ENCODE results near the gene DLGAP1. TPM values are rescaled to one million over a fixed set of nuclear protein-coding genes. Genes with fewer than 3 reads are reported as not detected.
"Not testable (repeated sequence)": the region's sequence is repeated elsewhere in the genome, so short reads cannot be mapped to it uniquely, and the experiment has no call there.

The DLGAP1 gene
- total and polyA plus RNA-seq, 10 of the 15 experiments (the other 5 are each of a cell fraction or from before 2014, with no cell fraction given) = 0.23 to 27.6 (median 1.9) TPM

- TF ChIP-seq E2F8 (IDR thresholded peaks at IDR 0.05; ENCODE audit: low read depth, partially characterized antibody) (no peak), RAD21 (IDR thresholded peaks at IDR 0.05; ENCODE audit: insufficient read depth, low read depth, low read length) (no peak)
These were observed 802.5 kb downstream of the DLGAP1 start (continued) for GRCh38 chr18:3652380-3653262.

DNA sequence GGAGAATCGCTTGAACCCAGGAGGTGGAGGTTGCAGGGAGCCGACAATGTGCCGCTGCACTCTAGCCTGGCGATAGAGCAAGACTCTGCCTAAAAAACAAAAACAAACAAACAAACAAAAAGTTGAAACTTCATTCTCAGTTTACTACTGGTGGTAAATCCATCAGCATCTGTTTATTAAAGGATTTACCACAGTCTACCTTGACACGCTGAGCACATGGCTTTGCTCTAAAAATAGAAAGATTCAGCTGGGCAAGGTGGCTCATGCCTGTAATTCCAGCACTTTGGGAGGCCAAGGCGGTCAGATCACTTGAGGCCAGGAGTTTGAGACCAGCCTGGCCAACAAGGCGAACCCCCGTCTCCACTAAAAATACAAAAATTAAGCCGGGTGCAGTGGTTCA lies 803.8 kb downstream of the DLGAP1 start:
- intact Hi-C loops (cut with micrococcal nuclease; ENCODE audit: unreplicated experiment) = no loop called here
- Histone ChIP-seq H3K27ac (ENCODE audit: control insufficient read depth, insufficient read depth) (no peak overlapping the region), H3K79me2 (ENCODE audit: control insufficient read depth, insufficient read depth, low read length) (no peaks in the 10 kb centered on the region), H3K9me3 (replicated peaks; ENCODE audit: control insufficient read depth, insufficient read depth, low read length) (no peaks in the 10 kb centered on the region), H3K4me1 (ENCODE audit: control insufficient read depth, insufficient read depth, low read length) (no peaks in the 10 kb centered on the region), H3K36me3 (ENCODE audit: control insufficient read depth in 2 of 2, insufficient read depth in 2 of 2, low read length in 1 of 2) (no peaks in the 10 kb centered on the region), H4K20me1 (ENCODE audit: control insufficient read depth, insufficient read depth) (no peaks in the 10 kb centered on the region), H2AFZ (ENCODE audit: control insufficient read depth, low read depth, low read length) (no peak overlapping the region), H3K27me3 (replicated peaks in 1 of 2; ENCODE audit: control insufficient read depth in 2 of 2, insufficient read depth in 2 of 2, low read length in 1 of 2) (no peaks in the 10 kb centered on the region), H3K4me3 (no peak overlapping the region), H3K4me2 (ENCODE audit: control insufficient read depth, insufficient read depth) (no peak overlapping the region), H3K9ac (ENCODE audit: control insufficient read depth, insufficient read depth, low read length) (no peak overlapping the region)
- no peak for DNase-seq (ENCODE audit: low read depth, low spot score)
- ChIA-PET RAD21 (ENCODE audit: unreplicated experiment) (no interaction called here), CTCF (interaction anchor here (1.7 kb wide), 1 partner anchor 14 kb away, joined by 7 read pairs; no protein-coding TSS in a partner anchor), SMC1A (ENCODE audit: uncharacterized antibody, unreplicated experiment) (no interaction called here), POLR2A (no interaction called here)
- TF ChIP-seq NR2C1 (IDR thresholded peaks at IDR 0.05) = no peak
- BruUV-seq (replicated peaks) = no TSS peak
- in situ Hi-C loops (cut with MboI) = no loop called here
- no peak for ATAC-seq
- FAIRE-seq = no peak
- 46% methylated on average over 9 of the region's 9 CpGs for WGBS (ENCODE audit: insufficient coverage, insufficient replicate concordance, low lambda C conversion rate, missing lambda C conversion rate)

DNA sequence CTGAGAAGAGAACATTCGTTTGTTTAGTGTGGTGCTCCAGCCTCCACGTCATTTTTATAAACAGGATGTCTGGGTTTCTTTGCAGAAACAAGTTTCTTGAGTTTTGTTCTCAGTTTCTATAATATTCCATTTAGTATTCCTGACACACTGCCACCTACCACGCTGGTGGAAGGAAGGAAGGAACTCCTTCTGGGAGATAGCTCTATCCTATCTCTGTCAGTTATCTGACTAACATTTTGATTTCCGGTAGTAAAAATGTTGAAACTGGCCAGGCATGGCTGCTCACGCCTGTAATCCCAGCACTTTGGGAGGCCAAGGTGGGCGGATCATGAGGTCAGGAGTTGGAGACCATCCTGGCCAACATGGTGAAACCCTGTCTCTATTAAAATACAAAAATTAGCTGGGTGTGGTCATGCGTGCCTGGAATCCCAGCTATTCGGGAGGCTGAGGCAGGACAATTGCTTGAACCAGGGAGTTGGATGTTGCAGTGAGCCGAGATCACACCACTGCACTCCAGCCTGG lies 804.5 kb downstream of the DLGAP1 start:
- H3K36me3 ChIP-seq (ENCODE audit: control insufficient read depth in 2 of 2, insufficient read depth in 2 of 2, low read length in 1 of 2); ATAC-seq; H3K27me3 ChIP-seq (replicated peaks in 1 of 2; ENCODE audit: control insufficient read depth in 2 of 2, insufficient read depth in 2 of 2, low read length in 1 of 2); H4K20me1 ChIP-seq (ENCODE audit: control insufficient read depth, insufficient read depth); in situ Hi-C loops (cut with MboI); H3K79me2 ChIP-seq (ENCODE audit: control insufficient read depth, insufficient read depth, low read length); H3K27ac ChIP-seq (ENCODE audit: control insufficient read depth, insufficient read depth); H3K4me3 ChIP-seq; POLR2A ChIA-PET; H3K4me1 ChIP-seq (ENCODE audit: control insufficient read depth, insufficient read depth, low read length); intact Hi-C loops (cut with micrococcal nuclease; ENCODE audit: unreplicated experiment); BruUV-seq (replicated peaks); H3K4me2 ChIP-seq (ENCODE audit: control insufficient read depth, insufficient read depth); RAD21 ChIA-PET (ENCODE audit: unreplicated experiment); H3K9me3 ChIP-seq (replicated peaks; ENCODE audit: control insufficient read depth, insufficient read depth, low read length); FAIRE-seq; H2AFZ ChIP-seq (ENCODE audit: control insufficient read depth, low read depth, low read length); DNase-seq (ENCODE audit: low read depth, low spot score); H3K9ac ChIP-seq (ENCODE audit: control insufficient read depth, insufficient read depth, low read length): not testable (repeated sequence)
- WGBS (ENCODE audit: insufficient coverage, insufficient replicate concordance, low lambda C conversion rate, missing lambda C conversion rate) = 28% methylated on average over 9 of the region's 9 CpGs
- ChIA-PET SMC1A (ENCODE audit: uncharacterized antibody, unreplicated experiment) (interaction anchor here (0.6 to 1.8 kb wide), 4 partner anchors 8 to 361 kb away, joined by 3 to 8 read pairs (median 4); no protein-coding TSS in a partner anchor), CTCF (interaction anchor here (1.7 kb wide), 1 partner anchor 15 kb away, joined by 7 read pairs; no protein-coding TSS in a partner anchor)
